NOMO-1 treated with dmso at 0.1 percent for 144 hours (cell line): ENCODE measurements around the gene UBTFL1.
"Not testable (repeated sequence)": the region's sequence is repeated elsewhere in the genome, so short reads cannot be mapped to it uniquely, and the experiment has no call there.

Source experiments
- DNase-seq: peaks from one replicate; lab custom pipeline; 2025; ENCODE audit not compliant: unreplicated experiment; lab: John Stamatoyannopoulos, UW

The UBTFL1 gene

GRCh38 chr11:90085650-90086049 lies at the start of gene UBTFL1:
Gene UBTFL1 (plus strand): TSS chr11:90085950. CDS start chr11:90085950, 0 bp downstream.
- not testable (repeated sequence) for DNase-seq

GRCh38 chr11:90051591-90052209 lies 34.0 kb upstream of the UBTFL1 start:
- not testable (repeated sequence) for DNase-seq

- not testable (repeated sequence) for DNase-seq
Observed at GRCh38 chr11:90052311-90052710, 33.4 kb upstream of the UBTFL1 start.

GRCh38 chr11:90053545-90053944 lies 32.2 kb upstream of the UBTFL1 start:
- DNase-seq, result not testable (repeated sequence)

- DNase-seq, result not testable (repeated sequence)
Observed at GRCh38 chr11:90088731-90089130, 3.0 kb downstream of the UBTFL1 start.

GRCh38 chr11:90095230-90095924 lies 9.6 kb downstream of the UBTFL1 start:
- not testable (repeated sequence) for DNase-seq

- not testable (repeated sequence) for DNase-seq
Observed at GRCh38 chr11:90098261-90098660, 12.5 kb downstream of the UBTFL1 start.

- DNase-seq, result no peak
Observed at GRCh38 chr11:90100431-90100830, 14.7 kb downstream of the UBTFL1 start.

GRCh38 chr11:90113541-90113940 lies 27.8 kb downstream of the UBTFL1 start:
- DNase-seq, result no peak

GRCh38 chr11:90120191-90120590 lies 34.4 kb downstream of the UBTFL1 start:
- DNase-seq, result no peak

GRCh38 chr11:90124371-90124770 lies 38.6 kb downstream of the UBTFL1 start:
- no peak for DNase-seq

GRCh38 chr11:90124946-90125345 lies 39.2 kb downstream of the UBTFL1 start:
- no peak for DNase-seq

GRCh38 chr11:90133560-90134477 lies 48.1 kb downstream of the UBTFL1 start:
- no peak for DNase-seq

- DNase-seq, result peak; percentile 2
Observed at GRCh38 chr11:90134478-90135003, 48.8 kb downstream of the UBTFL1 start, which contains the start of gene NAALAD2. Gene NAALAD2 (plus strand): TSS chr11:90134663. CDS start chr11:90134759, 96 bp downstream.

- DNase-seq, result no peak
Observed at GRCh38 chr11:90135016-90135415, 49.3 kb downstream of the UBTFL1 start.
